Uterus (tissue), 2 donors: Measurements from ENCODE around the gene GSTT2B.
"Not testable (repeated sequence)": the region's sequence is repeated elsewhere in the genome, so short reads cannot be mapped to it uniquely, and the experiment has no call there.

Experiments used
- CTCF ChIP-seq, 4 experiments: fragments of 200-600 bp in 2 of 4; fragments of 450-650 bp in 2 of 4; sonication (generic) in 2 of 4; IDR thresholded peaks; one replicate each; pipeline ENCODE4 v1.5.1; 2016 to 2019; ENCODE audit warnings: antibody characterized with exemption in 4 of 4, mild to moderate bottlenecking in 2 of 4, moderate library complexity in 1 of 4
- POLR2A ChIP-seq, 2 donors: fragments of 450-650 bp; IDR thresholded peaks; one replicate each; pipeline ENCODE4 v1.6.1; 2016; ENCODE audit warnings: antibody characterized with exemption in 2 of 2, mild to moderate bottlenecking in 1 of 2, moderate library complexity in 1 of 2

DNA sequence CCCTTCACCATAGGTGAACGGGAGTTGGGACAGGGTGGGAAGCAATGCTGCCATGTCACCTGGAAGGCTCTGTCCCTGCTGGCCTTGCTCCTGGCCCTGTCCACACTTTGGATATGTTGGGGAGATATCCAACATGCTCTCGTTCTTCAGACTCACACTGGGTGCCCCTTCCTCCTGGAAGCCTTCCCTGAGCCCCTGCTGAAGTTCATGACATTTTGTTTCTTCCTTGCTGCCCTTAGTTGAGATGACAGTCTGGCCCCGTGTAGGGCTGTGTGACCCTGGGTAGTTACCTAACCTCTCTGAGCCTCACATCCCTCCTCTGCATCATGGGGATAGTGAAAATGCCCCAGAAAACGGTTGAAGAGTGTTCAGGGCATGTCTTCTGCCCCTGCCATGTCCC, 7.5 kb downstream of the GSTT2B start:
- TF ChIP-seq POLR2A, CTCF (IDR thresholded peaks at IDR 0.05): not testable (repeated sequence)
